SHP77 treated with DMSO at 0.1 percent for 48 hours (cell line): ENCODE results near the gene KRTAP25-1.

ENCODE experiments used
- DNase-seq: peaks from one replicate; lab custom pipeline; 2025; lab: John Stamatoyannopoulos, UW

Gene KRTAP25-1

DNA sequence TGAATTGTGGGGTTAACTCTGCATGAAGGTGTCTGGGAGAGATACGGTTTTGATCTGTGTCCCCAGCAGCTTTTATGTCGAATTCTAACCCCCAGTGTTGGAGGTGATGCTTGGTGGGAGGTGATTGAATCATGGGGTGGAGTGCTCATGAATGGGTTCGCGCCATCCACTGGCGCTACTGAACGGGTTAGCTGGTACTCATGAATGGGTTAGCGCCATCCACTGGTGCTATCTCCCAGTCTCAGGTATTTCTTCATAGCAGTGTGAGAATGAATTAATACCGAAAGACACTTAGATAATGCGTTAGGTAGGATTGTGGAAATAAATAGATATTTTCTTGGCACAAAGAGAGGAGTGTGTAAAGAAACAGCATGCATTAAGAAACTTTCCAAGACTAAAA, 40.5 kb downstream of the KRTAP25-1 start:
- DNase-seq: no peak

DNA sequence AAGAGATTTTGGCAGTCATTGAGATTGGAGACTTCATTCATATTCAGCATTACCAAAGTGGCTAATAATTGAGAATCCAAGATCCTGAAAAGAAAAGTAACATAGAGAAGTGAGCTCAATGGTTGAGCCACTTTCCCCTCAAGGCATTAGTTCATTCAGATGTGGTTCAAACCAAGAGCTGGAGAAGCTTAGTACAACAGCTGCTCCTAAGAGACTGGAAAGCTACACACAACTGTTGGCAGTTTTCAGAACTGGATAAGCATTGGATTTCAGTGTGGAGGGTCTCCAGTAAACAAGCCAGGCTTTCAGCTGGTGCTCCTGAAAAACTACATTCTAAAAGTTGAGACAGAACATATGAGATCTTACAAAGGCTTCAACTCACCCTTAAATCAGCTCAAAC, 44.3 kb downstream of the KRTAP25-1 start:
- DNase-seq: no peak

- DNase-seq: no peak
These were observed 45.6 kb downstream of the KRTAP25-1 start for GRCh38 chr21:30243691-30244090.

DNA sequence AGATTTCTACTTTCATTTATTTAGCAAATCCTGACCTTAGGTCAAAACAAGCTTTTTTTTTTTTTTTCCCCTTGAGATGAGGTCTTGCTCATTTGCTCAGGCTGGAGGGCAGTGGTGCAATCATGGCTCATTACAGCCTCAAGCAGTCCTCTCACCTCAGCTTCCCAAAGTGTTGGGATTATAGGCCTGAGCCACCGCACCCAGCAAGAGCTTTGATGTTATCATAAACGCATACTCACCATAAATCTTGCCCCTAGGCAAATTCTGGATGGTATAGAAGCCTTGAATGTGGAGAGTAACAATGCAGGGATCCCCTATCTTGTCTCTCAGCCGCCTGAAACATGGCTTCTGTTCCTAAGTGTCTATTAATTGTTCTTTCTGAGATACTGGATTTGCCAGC, 48.7 kb downstream of the KRTAP25-1 start:
- DNase-seq: no peak
